Fibroblast of gingiva (primary cell): ENCODE data around the gene NUAK2.

Experiments
- DNase-seq: peaks from one replicate; pipeline ENCODE4 v3.0.0-alpha.2; 2011; ENCODE audit warnings: low read depth

The NUAK2 gene

DNA sequence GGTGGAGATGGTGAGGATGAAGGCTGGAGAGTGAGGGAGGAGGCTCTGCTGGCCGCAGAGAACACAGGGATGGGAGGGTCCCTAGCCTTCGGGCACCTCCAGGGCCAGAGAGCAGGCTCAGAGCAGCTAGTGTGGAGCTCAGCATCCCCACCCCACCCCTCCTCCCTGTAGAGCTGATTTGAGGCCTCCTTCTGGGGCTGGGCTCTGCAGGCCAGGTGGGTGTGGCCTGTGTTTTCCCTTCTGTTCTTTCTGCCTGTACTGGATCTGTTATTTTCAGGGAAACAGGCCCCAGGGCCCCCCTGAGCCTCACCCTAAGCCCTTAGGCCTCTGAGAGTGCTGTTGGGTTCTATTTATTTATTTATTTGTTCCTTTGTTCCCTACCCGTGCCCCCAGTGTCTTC lies 49.0 kb downstream of the NUAK2 start:
- no peak for DNase-seq

DNA sequence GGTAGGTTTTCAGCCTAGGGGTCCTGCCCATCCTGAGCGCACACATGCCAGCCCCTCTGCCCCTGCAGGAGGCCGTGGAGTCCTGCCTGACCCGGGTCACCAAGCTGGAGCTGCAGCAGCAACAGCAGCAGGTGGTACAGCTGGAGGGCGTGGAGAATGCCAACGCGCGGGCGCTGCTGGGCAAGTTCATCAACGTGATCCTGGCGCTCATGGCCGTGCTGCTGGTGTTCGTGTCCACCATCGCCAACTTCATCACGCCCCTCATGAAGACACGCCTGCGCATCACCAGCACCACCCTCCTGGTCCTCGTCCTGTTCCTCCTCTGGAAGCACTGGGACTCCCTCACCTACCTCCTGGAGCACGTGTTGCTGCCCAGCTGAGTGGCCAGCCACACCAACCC lies 49.8 kb downstream of the NUAK2 start:
- DNase-seq, result no peak

DNA sequence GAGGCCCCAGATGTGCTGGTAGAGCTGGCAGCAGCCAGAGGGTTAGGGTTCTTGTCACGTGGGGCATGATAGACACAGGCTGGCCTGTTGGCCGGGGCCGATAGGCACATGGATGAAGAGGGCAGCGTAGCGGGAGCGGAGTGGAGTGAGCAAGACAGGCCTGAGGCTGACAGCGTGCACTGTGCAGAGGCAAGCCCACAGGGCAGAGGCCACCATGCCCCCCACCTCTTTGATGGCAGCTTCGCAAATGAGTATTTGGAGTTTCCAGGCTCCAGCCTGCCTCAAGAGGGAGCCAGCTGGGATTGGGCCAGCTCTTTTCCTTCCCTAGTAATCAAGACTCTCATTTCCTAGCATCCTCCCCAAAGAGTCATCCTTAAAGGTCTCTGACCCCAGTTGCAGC lies 50.3 kb downstream of the NUAK2 start:
- DNase-seq, result no peak

DNA sequence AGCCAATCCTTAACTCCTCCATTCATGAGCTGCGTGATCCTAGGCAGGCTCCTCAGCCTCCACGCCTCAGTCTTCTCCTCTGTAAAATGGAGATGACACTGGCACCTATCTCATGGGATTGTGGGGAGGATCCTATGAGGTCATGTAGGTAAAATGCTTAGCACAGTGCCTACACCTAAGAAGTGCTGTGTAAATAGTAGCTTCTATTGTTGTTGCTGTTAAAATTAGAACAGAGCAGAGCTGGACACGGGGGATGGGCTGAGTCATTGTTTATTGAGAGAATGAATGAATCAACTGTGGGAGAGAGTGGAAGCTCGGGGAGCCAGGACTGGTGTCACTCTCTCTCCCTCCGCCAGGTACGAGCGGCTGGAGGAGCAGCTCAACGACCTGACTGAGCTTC lies 50.8 kb downstream of the NUAK2 start:
- DNase-seq, result no peak

DNA sequence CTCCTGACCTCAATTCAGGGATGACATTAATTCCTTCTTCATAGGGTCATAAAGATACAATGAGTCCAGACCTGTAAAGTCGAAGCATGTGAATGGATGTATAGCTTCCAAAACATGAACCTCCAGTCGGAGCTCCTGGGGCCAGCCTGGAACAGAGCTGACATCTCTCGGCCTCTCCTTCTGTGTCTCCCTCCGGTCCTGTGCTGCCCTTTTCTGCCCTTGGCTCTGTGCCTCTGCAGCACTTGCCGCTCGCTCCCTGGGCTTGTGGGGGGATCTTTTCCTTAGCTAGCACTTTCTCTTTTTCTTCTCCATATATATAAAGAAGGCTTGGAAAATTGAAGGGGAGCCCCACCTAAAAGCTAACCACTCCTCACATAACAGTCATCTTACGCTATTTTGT lies 51.3 kb downstream of the NUAK2 start:
- no peak for DNase-seq

DNA sequence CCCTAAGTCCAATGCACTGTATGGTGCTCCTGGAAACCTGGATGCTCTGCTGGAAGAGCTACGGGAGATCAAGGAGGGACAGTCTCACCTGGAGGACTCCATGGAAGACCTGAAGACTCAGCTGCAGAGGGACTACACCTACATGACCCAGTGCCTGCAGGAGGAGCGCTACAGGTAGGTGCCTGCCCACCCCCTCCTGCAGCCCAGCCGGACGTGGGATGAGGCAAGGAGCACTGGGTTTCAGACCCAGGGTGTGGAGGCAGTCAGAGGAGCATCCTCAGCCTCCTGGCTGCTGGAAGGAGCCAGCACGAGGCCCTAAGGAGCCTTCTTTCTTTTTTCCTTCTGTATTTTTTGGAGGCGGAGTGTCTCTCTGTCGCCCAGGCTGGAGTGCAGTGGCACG lies 51.8 kb downstream of the NUAK2 start:
- DNase-seq, result no peak

DNA sequence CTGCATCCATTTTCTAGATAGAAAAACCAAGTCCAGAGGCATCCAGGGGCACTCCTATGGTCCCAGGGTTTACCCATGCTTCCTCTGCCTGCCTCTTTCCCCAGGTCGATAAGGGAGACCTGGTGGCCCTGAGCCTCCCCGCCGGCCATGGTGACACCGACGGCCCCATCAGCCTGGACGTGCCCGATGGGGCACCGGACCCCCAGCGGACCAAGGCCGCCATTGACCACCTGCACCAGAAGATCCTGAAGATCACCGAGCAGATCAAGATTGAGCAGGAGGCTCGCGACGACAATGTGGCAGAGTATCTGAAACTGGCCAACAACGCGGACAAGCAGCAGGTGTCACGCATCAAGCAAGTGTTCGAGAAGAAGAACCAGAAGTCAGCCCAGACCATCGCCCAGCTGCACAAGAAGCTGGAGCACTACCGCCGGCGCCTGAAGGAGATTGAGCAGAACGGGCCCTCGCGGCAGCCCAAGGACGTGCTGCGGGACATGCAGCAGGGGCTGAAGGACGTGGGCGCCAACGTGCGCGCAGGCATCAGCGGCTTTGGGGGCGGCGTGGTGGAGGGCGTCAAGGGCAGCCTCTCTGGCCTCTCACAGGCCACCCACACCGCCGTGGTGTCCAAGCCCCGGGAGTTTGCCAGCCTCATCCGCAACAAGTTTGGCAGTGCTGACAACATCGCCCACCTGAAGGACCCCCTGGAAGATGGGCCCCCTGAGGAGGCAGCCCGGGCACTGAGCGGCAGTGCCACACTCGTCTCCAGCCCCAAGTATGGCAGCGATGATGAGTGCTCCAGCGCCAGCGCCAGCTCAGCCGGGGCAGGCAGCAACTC lies 52.5 kb downstream of the NUAK2 start:
- DNase-seq, result no peak

DNA sequence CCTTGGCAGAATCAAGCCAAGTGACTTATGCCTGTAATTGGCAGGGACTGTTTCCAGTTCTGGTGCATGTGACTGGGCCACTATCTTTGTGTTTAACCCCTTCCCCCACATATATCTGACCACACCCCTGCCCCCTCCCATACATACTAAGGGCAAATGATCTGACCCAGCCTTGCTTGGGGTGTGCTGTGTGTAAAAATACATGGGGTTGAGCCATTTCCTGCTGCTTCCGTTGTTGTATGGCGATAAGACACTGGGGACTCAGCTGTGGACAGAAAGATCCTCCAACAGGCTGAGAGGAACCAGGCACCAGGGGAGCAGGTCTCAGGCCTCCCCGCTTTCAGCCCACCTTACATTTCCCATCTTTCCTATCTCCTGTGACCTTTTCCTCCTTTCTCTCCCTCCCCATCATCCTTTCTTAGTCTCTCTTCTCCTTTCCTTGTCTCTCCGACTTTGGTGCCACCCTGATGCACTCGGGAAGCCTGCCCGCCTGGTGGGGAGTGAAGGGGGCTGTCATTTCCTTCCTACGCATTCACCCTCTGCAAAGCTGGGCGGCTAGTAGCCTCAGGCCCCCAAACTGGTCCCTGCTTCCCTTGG lies 54.1 kb downstream of the NUAK2 start:
- DNase-seq, result no peak

DNA sequence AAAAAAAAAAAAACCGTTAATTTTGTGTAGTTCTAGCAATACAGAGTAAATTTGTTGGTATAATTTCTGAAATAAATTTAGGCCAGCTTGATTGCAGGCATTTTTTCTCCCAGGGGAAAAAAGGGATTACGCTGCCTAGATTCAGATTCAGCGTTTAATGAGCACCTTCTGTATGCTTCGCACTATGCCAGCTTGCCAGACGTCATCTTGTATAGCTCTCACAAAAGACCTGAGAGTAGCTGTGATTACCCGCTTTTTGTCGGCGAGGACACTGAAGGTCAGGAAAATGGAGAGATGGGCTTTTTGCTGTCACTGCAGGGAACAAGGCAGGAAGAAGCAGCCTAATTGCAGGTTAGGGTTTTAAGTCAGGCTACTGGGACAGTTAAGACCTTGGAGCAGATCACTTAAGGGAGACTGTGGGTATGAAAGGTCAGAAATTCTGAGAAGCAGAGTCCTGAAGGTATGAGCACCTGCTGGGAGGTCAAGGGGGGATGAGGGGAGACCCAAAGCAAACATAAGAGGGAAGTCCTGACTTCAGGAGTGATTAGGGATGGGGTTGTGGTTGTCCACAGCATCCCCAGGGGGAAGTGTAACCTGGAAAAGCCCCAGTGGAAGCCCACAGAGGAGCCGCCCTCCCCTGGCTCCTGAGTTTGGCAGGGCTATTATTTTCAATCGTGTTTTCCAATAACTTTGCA lies 54.8 kb downstream of the NUAK2 start:
- no peak for DNase-seq

DNA sequence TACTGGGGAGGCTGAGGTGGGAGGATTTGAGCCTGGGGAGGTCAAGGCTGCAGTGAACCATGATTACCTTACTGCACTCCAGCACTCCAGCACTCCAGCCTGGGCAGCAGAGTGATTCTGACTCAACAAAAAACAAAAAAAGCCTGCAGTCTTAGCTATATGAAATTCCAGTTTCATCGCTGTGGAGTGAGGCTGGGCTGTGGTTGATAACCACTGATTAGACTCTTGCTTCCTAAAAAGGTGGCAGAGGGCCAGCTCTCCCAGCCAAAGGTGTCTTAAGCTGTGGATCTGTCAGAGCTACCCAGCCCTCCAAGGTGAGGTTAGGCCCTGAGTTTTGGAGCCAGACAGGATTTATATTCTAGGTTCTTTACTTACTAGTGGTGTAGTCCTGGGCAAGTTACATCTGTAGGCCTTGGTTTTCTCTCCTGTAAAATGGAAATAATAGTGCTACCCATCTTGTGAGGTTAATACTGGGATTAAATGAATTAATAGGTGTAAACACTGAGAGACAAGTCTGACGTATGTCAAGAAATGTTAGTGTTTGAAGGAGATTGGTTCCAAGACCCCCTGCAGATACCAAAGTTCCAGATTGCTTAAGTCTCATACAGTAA lies 57.9 kb downstream of the NUAK2 start:
- no peak for DNase-seq

DNA sequence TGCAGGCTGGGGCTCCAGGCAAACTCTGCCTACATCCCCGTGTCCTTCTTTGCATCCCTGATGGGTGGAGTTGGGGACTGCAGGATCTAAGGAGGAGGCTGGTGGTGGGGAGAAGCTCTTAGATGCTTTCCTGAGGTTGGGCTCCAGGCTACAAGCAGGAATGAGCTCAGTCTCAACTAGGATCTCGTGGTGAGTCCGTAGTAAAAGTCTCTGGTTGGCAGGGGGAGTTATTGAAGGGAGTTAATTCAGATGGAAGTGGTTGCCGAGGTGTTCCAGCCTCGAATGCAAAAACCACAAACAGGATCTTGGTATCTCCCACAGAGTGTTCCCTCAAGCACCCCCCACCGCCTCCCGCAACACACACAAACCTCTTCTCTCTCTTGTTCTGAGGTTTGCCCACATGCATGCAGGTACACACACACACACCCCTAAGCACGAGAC lies 58.8 kb downstream of the NUAK2 start:
- DNase-seq, result no peak

DNA sequence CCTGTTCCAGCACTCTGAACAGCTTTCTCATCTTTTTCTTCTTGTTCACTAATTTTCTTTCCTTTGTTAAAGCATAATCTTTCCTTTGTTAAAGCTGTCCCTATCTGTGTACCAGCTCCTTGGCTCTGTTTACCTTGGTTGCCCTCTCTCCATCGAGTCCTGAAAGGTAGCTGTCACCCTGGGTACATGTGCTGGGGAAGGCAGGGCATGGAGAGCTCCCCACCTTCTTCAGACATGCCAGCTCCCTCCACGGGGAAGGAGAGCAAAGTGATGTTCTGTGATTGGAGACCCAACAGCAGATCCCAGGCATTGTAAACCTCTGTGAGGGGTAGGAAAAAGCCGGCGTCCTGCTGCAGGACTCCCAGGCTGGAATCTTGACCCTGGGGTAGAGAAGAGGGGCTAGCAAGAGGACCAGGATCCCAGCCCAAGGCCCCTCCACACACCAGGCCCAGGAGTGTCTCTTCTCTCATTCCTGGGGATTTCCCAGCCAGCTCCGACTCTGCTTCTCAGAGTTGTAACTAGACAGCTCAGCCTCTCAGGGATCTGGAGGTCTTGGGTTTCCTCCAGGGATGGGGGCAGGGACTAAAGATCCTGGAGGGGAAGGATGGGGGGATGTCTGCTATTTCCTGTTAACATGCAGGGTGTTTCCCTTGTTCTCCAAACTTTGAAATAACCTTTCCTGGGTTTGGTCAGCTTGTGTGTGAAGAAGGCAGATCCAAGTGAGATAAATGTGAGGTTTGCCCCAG lies 59.4 kb downstream of the NUAK2 start:
- no peak for DNase-seq

DNA sequence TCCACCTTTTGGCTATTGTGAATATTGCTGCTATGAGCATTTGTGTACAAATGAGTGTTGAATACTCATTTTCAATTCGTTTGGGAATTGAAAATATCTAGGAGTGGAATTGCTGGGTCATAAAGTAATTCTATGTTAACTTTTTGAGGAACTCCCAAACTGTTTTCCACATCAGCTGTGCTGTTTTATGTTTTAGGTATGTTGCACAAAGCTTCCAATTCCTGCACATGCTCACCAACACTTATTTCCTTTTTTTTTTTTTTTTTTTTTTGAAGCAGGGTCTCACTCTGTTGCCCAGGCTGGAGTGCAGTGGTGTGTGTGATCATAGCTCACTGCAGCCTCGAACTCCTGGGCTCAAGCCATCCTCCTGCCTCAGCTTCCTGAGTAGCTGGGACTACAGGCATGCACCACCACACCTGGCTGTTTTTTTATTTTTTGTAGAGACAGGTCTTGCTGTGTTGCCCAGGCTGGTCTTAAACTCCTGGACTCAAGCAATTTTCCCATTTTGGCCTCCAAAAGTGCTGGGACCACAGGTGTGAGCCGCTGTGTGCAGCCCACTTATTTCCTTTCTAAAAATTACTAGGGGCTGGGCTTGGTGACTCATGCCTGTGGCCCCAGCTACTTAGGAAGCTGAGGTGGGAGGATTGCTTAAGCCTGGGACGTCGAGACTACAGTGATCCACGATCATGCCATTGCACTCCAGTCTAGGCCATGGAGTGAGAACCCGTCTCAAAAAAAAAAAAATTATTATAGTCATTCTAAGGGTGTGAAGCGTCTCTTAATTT lies 60.4 kb downstream of the NUAK2 start:
- DNase-seq, result no peak

DNA sequence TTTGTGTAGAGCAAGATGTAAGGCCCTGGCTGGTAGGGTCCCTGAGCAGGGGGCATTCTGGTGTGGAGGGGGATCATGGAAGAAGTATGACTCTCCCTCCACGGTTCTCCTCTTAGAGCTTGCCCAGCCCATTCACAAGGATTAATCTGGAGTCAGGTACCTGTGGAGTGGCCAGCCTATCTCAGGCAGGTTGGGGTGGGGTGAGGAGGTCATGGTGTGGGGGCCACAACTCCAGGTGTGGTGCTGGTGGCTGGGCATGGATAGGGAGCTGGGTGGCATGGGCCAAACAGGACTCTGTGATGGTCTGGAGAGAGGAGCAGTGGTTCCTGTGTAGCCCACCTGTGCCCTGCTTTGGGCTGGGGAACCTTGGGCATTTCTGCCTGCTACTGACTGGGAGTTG lies 61.5 kb downstream of the NUAK2 start:
- no peak for DNase-seq

DNA sequence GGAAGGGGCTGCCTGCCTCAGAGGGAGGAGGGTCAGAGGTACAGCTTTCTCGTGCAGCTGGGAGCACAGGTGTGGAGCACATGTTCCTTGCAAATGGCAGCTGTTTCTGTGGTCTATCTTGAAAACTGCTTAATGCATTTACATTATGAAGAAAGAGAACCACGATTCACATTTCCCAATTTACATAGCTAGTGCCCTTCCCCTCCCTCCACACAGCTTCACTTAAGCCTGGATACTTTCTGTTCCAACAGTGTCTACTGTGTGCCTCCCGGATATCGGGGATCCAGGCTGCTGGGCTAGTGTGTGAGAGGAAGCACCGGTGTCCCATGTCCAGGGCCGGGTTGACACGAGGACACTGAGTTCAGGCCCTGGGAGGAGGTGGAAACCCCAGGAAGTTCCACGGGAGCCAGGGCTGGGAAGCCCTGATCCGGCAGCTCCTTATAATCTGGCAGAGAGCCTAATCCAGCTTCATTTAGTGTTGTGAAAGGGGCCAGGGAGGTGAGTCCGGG lies 62.2 kb downstream of the NUAK2 start:
- DNase-seq, result no peak

DNA sequence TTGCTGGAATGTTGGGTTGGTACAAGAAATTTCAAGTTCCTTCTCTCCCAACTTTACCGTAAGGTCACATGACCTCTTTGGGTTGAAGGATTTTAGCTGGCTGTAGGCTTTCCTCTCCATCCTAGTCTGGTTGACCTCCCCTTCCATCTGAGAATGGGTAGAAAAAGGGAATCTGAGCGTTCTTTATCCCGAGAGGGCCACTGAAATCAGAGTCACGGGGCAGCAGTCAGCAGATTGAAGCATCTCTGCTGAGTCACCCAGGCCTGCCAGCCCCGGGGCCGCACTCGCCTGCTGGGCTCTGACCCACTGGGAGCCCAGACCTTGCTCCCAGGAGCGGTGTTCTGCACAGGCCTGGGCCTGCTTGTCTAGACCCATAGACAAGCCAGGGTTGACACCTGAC lies 62.8 kb downstream of the NUAK2 start:
- no peak for DNase-seq

DNA sequence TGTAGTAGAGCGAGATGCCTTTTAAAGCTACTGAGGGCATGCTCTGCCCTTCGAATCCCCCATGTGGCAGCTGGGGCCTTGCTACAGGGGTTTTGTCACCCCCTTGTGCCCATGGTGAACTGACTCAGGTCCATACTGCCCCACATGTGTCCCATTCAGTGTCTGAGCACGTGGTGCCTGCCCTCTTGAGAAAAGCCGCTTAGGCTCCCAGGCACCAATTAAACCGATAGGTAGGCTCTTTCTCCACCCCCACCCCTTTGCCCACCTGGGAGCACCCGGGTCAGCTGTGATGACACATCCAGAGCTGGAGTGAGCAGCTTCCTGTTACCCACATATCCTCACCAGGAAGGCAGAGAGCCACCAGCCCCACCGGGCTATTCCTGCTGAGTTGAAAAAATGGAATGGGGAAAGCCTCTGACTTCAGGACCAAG lies 63.3 kb downstream of the NUAK2 start:
- DNase-seq, result no peak

DNA sequence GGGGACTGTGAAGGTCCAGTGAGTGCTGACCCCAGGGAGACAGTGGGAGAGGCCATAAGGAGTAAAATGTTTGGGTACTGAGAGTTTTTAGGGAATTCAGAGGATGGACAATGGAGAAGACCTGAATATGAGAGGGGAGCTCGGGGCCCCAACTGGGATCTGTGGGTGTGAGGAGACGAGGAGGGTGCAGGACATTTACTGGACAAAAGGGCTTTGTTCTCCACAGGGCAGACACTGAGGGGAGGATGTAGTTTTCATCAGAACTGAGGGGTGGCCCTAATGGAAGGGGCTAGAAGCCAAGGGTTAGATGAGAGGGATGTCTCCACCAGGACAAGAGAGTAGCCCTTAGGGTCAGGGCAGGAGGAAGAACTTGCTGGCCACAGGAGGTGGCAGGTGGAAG lies 63.8 kb downstream of the NUAK2 start:
- DNase-seq, result no peak

DNA sequence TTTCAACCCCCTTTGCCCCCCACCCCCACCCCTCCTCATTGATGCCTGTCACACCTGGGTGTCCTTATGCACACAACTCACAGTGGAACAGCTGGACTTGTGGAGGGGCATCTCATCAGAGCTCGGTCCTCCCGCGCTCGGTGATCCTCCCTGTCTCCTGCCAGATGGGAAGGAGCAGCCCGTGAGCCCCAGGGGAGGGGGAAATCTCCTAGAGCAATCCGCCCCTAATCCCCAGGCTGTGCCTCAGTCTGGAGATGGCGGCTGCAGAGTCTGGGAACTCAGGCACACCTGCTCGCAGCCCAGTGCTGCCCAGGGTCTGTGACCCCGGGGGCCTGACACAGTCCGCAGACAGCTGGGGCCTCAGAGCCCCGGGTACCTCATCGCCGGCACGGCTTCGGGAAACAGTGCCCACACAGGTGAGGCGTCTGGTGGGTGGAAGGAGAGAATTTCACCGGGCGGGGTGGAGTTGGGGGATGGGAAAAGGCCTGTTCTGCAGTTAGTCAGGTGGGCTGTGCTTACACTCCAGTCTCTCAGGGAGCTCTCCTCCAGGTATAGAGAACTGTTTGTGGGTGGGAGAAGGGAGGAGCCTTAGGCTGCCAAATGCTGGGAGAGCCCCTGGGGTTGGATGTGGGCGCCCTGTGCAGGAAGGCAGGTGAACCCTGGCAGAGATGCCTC lies 64.5 kb downstream of the NUAK2 start:
- no peak for DNase-seq
